B cell (primary cell): ENCODE data around the gene HDLBP.

Experiments used
- CTCF ChIP-seq: fragments of 200-600 bp; IDR thresholded peaks from one replicate; pipeline ENCODE4 v1.8.0; 2022; ENCODE audit warnings: antibody characterized with exemption, mild to moderate bottlenecking
- EZH2 ChIP-seq: IDR thresholded peaks from 2 replicates; pipeline ENCODE4 v1.6.1; 2012; ENCODE audit warnings: borderline replicate concordance, low read depth, mild to moderate bottlenecking, moderate library complexity, low read length; ENCODE audit not compliant: insufficient read depth, poor library complexity, severe bottlenecking

GRCh38 chr2:241201445-241202267, 113.8 kb downstream of the HDLBP start:
- no peak for TF ChIP-seq CTCF
- no peak for TF ChIP-seq EZH2
